Testis (tissue), 3 donors: ENCODE measurements around the gene PRKG1. TPM values are rescaled to one million over a fixed set of nuclear protein-coding genes. Genes with fewer than 3 reads are reported as not detected.
A peak's percentile ranks its signal among the peaks of the same experiment; 100 is the strongest.

Experiments
- DNase-seq: peaks from one replicate; pipeline ENCODE4 v3.0.0-alpha.2; 2019
- H3K27ac ChIP-seq, 2 donors: fragments of 200-600 bp; sonication (generic); one replicate each; pipeline ENCODE4 v1.5.1; 2019
- H3K27me3 ChIP-seq: fragments of 200-600 bp; sonication (generic); one replicate; pipeline ENCODE4 v1.5.1; 2019
- H3K36me3 ChIP-seq: fragments of 200-600 bp; sonication (generic); one replicate; pipeline ENCODE4 v1.5.1; 2017; ENCODE audit warnings: low read depth; ENCODE audit errors: missing control alignments
- H3K4me1 ChIP-seq: fragments of 200-600 bp; sonication (generic); one replicate; pipeline ENCODE4 v1.5.1; 2019
- H3K4me3 ChIP-seq, 2 donors: fragments of 200-600 bp; sonication (generic); one replicate each; pipeline ENCODE4 v1.5.1; 2017 to 2019
- H3K9me3 ChIP-seq: fragments of 200-600 bp; sonication (generic); one replicate; pipeline ENCODE4 v1.5.1; 2017
- POLR2A ChIP-seq: fragments of 450-650 bp; IDR thresholded peaks from one replicate; pipeline ENCODE4 v1.6.1; 2017; ENCODE audit warnings: antibody characterized with exemption, mild to moderate bottlenecking, moderate library complexity
- WGBS, 2 donors: methylation state at CpG; one replicate each; pipeline ENCODE4 v1.1.5; 2018; 5-methylcytosine and 5-hydroxymethylcytosine counted together
- intact Hi-C: fragments of 100-400 bp; cut with DNase I; formaldehyde crosslinking; loops from one replicate; pipeline ENCODE4 v1.15.1; 2023; ENCODE audit warnings: low total_unique reads
- polyA plus RNA-seq: library from polyadenylated mRNA; stranded (reverse); fragments of 350-450 nt; fragmentation: Illumina TruSeq; extraction: RNeasy Lipid Tissue Mini Kit (QIAGEN cat#74804); gene quantifications from one replicate; pipeline ENCODE4 v1.2.3, GENCODE V29; 2014; ENCODE audit warnings: low read depth, low replicate concordance; ENCODE audit not compliant: insufficient read depth
- total RNA-seq, 2 donors: library from RNA; depleted of rRNA; stranded (reverse); fragments of >200 nt; gene quantifications; one replicate each; pipeline ENCODE4 v1.2.3, GENCODE V29; 2016
- TF ChIP-seq, protein P1 (sequence below), 3 experiments: fragments of 450-650 bp in 2 of 3; fragments of 200-600 bp in 1 of 3; sonication (generic) in 1 of 3; IDR thresholded peaks; one replicate each; pipeline ENCODE4 v1.5.1; 2016 to 2019; ENCODE audit warnings: antibody characterized with exemption in 3 of 3, mild to moderate bottlenecking in 2 of 3, moderate library complexity in 1 of 3

The PRKG1 gene
- total and polyA plus RNA-seq, 3 donors from 2014 or later = 6.3 to 15.3 (median 12.5) TPM

DNA sequence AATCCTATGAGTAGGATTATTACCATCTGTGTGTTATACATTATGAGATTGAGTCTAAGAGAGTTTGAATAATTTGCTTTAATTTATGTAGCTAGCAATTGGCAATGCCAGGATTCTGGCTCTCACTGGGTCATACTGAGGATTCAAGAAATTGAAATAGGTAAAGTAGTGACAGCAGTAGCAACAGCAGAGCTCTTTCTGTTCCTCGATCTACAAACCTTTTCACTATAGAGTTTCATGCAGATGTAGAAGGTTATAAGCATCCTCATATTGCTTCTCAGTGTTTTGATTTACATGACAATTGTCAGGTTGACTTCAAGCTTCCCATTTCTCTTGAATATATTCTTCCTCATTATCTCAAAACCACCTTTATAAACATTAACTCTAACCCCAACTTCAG is 919.2 kb downstream of the PRKG1 start:
- WGBS, 2 donors = 80 to 93% methylated on average over 1 of the region's 1 CpG
- Histone ChIP-seq H3K36me3 (no peaks in the 10 kb centered on the region), H3K27me3 (no peaks in the 10 kb centered on the region), H3K4me3 (no peak overlapping the region), H3K27ac (no peak overlapping the region), H3K9me3 (no peaks in the 10 kb centered on the region), H3K4me1 (no peaks in the 10 kb centered on the region)
- DNase-seq = no peak
- TF ChIP-seq, protein P1, sequence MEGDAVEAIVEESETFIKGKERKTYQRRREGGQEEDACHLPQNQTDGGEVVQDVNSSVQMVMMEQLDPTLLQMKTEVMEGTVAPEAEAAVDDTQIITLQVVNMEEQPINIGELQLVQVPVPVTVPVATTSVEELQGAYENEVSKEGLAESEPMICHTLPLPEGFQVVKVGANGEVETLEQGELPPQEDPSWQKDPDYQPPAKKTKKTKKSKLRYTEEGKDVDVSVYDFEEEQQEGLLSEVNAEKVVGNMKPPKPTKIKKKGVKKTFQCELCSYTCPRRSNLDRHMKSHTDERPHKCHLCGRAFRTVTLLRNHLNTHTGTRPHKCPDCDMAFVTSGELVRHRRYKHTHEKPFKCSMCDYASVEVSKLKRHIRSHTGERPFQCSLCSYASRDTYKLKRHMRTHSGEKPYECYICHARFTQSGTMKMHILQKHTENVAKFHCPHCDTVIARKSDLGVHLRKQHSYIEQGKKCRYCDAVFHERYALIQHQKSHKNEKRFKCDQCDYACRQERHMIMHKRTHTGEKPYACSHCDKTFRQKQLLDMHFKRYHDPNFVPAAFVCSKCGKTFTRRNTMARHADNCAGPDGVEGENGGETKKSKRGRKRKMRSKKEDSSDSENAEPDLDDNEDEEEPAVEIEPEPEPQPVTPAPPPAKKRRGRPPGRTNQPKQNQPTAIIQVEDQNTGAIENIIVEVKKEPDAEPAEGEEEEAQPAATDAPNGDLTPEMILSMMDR (IDR thresholded peaks at IDR 0.05) = no peak
- TF ChIP-seq POLR2A = no peak
- intact Hi-C loops = no loop called here

DNA sequence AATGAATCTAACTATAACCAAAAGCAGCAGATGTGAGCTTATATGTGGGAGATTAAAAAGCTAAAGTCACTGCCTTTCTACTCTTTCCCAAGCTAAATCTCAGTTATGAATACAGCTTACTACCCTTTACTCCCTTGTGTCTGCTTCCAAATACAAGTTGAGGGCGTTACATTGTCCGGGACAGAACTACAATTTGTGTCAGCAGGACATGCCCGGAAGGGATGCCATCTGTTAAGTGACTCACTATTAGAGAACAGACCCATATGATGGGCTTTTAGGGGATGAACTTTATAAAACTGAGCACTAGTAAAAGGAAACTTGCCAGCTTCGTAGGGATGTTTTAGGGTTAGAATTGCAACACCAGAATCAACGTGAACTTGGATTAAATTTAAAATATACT is 924.8 kb downstream of the PRKG1 start:
- WGBS, 2 donors = 87 to 89% methylated on average over 5 of the region's 5 CpGs
- Histone ChIP-seq H3K27me3 (no peaks in the 10 kb centered on the region), H3K4me3 (no peak overlapping the region), H3K36me3 (no peaks in the 10 kb centered on the region), H3K4me1 (no peaks in the 10 kb centered on the region), H3K9me3 (no peaks in the 10 kb centered on the region), H3K27ac (no peak overlapping the region)
- no peak for DNase-seq
- intact Hi-C loops = no loop called here
- TF ChIP-seq POLR2A = no peak
- TF ChIP-seq, protein P1 (IDR thresholded peaks at IDR 0.05) = no peak

DNA sequence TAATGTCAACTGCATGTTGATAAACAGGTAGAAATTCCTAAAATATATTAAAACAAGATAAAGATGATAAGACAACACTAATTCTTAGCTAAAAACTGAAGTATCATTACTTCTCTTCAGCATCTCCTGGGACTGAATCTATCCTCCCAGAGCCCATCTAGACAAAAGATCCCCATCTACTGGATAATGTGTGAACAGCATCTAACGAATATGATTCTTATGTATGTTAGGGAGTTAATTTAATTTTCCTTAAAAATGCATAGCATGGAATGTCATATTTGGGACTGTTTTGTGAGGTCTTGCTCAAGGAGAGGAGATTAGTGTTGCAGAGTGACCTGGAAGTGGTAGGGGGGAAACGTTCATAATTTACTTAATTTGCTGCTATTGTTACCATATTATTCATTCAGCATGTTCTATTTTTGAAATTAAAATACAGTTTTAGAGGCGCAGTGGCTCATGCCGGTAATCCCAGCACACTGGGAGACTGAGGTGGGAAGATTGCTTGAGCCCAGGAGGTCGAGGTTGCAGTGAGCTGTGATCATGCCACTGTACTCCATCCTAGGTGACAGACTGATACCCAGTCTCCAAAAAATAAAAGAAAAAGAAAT is 930.2 kb downstream of the PRKG1 start:
- Histone ChIP-seq H3K27me3 (no peaks in the 10 kb centered on the region), H3K4me1 (no peaks in the 10 kb centered on the region), H3K27ac (no peak overlapping the region), H3K4me3 (no peak overlapping the region), H3K36me3 (no peaks in the 10 kb centered on the region), H3K9me3 (no peaks in the 10 kb centered on the region)
- no peak for DNase-seq
- 62 to 72% methylated on average over 5 of the region's 5 CpGs for WGBS, 2 donors
- no peak for TF ChIP-seq POLR2A
- TF ChIP-seq, protein P1 (IDR thresholded peaks at IDR 0.05) = peak in 2 of 3 experiments; percentile 23 to 54
- intact Hi-C loops = no loop called here

DNA sequence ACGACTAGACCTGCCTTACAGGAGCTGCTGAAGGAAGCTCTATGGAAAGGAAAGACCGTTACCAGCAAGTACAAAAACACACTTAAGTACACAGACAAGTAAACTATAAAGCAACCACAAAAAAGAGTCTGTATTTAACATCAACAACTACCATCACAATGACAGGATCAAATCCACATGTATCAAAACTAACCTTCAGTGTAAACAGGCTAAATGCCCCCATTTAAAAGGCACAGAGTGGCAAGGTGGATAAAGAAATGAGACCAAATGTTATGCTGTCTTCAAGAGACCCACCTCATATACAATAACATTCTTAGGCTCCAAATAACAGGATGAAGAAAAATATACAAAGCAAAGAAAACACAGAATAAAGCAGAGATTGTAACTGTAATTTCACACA is 932.8 kb downstream of the PRKG1 start:
- H3K9me3 ChIP-seq = no peaks in the 10 kb centered on the region
- TF ChIP-seq, protein P1 (IDR thresholded peaks at IDR 0.05) = no peak
- no peak for TF ChIP-seq POLR2A
- no peaks in the 10 kb centered on the region for H3K36me3 ChIP-seq
- DNase-seq = no peak
- 89 to 93% methylated on average over 2 of the region's 2 CpGs for WGBS, 2 donors
- H3K4me1 ChIP-seq = no peaks in the 10 kb centered on the region
- H3K27me3 ChIP-seq = no peaks in the 10 kb centered on the region
- intact Hi-C loops = no loop called here
- H3K4me3 ChIP-seq = no peak overlapping the region
- no peak overlapping the region for H3K27ac ChIP-seq

DNA sequence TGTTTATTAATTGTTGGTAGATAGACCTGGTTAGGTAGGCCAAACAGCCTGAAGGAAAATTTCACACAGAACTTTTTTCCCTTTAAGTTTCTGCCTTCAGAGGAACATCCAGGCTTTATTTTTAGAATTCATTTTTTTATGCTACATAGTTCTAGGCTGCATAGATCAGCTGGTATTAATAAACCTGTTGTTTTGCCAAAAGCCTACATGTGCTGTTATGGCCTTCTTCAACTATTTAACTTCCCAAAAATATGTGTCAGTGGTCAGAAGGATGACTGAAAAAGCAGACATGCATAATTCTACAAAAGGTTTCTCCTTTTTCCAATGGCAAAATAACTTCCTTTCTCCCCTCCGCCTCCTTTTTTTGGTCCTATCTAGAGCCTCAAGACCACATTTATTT is 936.8 kb downstream of the PRKG1 start:
- TF ChIP-seq, protein P1 (IDR thresholded peaks at IDR 0.05) = no peak
- TF ChIP-seq POLR2A = no peak
- Histone ChIP-seq H3K36me3 (no peaks in the 10 kb centered on the region), H3K27ac (no peak overlapping the region), H3K27me3 (no peaks in the 10 kb centered on the region), H3K4me3 (no peak overlapping the region), H3K9me3 (no peaks in the 10 kb centered on the region), H3K4me1 (no peaks in the 10 kb centered on the region)
- WGBS, 2 donors = 100% methylated on average over 1 of the region's 1 CpG
- no peak for DNase-seq
- intact Hi-C loops = no loop called here
